A549 (cell line): ENCODE results near the gene POMC. TPM values are rescaled to one million over a fixed set of nuclear protein-coding genes. Genes with fewer than 3 reads are reported as not detected.
"Not testable (repeated sequence)": the region's sequence is repeated elsewhere in the genome, so short reads cannot be mapped to it uniquely, and the experiment has no call there.

Experiments used
- ATAC-seq, 2 experiments: fragments of 200-7000 bp in 1 of 2; fragments of >200 bp in 1 of 2; cut with Nextera tagmentation in 1 of 2; cut with Tn5 transposase in 1 of 2; 3 replicates each; pipeline versions ENCODE4 v1.8.0 to v1.9.1; 2018 to 2020; ENCODE audit warnings: mild to moderate bottlenecking in 1 of 2, moderate library complexity in 1 of 2
- CTCF ChIA-PET: fragments of 300-600 bp; sonication (Branson Sonifier 250); formaldehyde crosslinking; extraction: SDS; loops from one replicate; lab custom pipeline; 2021; ENCODE audit warnings: antibody characterized with exemption, inconsistent platforms; lab: Yijun Ruan, JAX
- POLR2A ChIA-PET: fragments of 350-600 bp; formaldehyde crosslinking; extraction: SDS; loops from one replicate; lab custom pipeline; 2021; ENCODE audit warnings: antibody characterized with exemption, inconsistent platforms; lab: Yijun Ruan, JAX
- DNase-seq, 2 experiments: peaks; one replicate each; pipeline versions ENCODE4 v3.0.0 to v3.0.0-alpha.2; 2011 to 2016; ENCODE audit warnings: low read depth in 1 of 2, low spot score in 1 of 2
- FAIRE-seq: peaks from 2 replicates; lab custom pipeline; 2011; peaks lifted over from hg19 to GRCh38; lab: Jason Lieb, UNC
- H3K27ac ChIP-seq, 2 experiments: fragments of >200 bp; sonication (Bioruptor Twin); formaldehyde crosslinking; 3 replicates each; pipeline ENCODE4 v1.5.1; 2016 to 2017
- H3K4me1 ChIP-seq: fragments of >200 bp; sonication (Bioruptor Twin); formaldehyde crosslinking; 3 replicates; pipeline ENCODE4 v1.6.1; 2016
- H3K4me2 ChIP-seq: fragments of >200 bp; sonication (Bioruptor Twin); formaldehyde crosslinking; 3 replicates; pipeline ENCODE4 v1.6.1; 2016
- H3K4me3 ChIP-seq: fragments of >200 bp; sonication (Bioruptor Twin); formaldehyde crosslinking; 3 replicates; pipeline ENCODE4 v1.5.1; 2016
- H3K9me3 ChIP-seq: fragments of >200 bp; sonication (Bioruptor Twin); formaldehyde crosslinking; 3 replicates; pipeline ENCODE4 v1.6.1; 2016
- BHLHE40 ChIP-seq: IDR thresholded peaks from 2 replicates; pipeline ENCODE4 v1.6.1; 2012; ENCODE audit warnings: low read depth, low read length, inconsistent platforms
- CBX8 ChIP-seq: fragments of 200-600 bp; sonication (generic); IDR thresholded peaks from 2 replicates; pipeline ENCODE4 v1.6.1; 2016
- CEBPB ChIP-seq, 2 experiments: fragments of >200 bp in 1 of 2; sonication (Bioruptor Twin) in 1 of 2; formaldehyde crosslinking in 1 of 2; IDR thresholded peaks; 2 replicates each; pipeline ENCODE4 v1.6.1; 2012 to 2016
- CHD2 ChIP-seq: fragments of 150-350 bp; IDR thresholded peaks from 2 replicates; pipeline ENCODE4 v1.6.1; 2014; ENCODE audit warnings: low read length; ENCODE audit not compliant: partially characterized antibody
- EP300 ChIP-seq, 2 experiments: fragments of >200 bp; sonication (Bioruptor Twin); formaldehyde crosslinking; IDR thresholded peaks; 2 replicates in 1 of 2; 3 replicates in 1 of 2; pipeline ENCODE4 v1.6.1; 2016 to 2017
- HES2 ChIP-seq: fragments of >200 bp; sonication (Bioruptor Twin); formaldehyde crosslinking; IDR thresholded peaks from 2 replicates; pipeline ENCODE4 v1.6.1; 2016
- HOXA7 ChIP-seq: fragments of 250-450 bp; sonication (Bioruptor Pico); IDR thresholded peaks from 2 replicates; pipeline ENCODE4 v1.5.0; 2020; ENCODE audit warnings: mild to moderate bottlenecking, moderate library complexity
- JUN ChIP-seq, 2 experiments: fragments of >200 bp; sonication (Bioruptor Twin); formaldehyde crosslinking; IDR thresholded peaks; 2 replicates in 1 of 2; 3 replicates in 1 of 2; pipeline ENCODE4 v1.6.1; 2016 to 2017
- KDM1A ChIP-seq: fragments of 200-600 bp; sonication (generic); IDR thresholded peaks from 2 replicates; pipeline ENCODE4 v1.6.1; 2016; ENCODE audit warnings: low read depth, mild to moderate bottlenecking
- MAX ChIP-seq: IDR thresholded peaks from 2 replicates; pipeline ENCODE4 v1.6.1; 2012
- NFE2L2 ChIP-seq: fragments of 150-350 bp; conservative IDR thresholded peaks from 2 replicates; pipeline ENCODE4 v1.6.1; 2014; ENCODE audit warnings: low read length
- PBX3 ChIP-seq: IDR thresholded peaks from 2 replicates; pipeline ENCODE4 v1.6.1; 2012
- POLR2A ChIP-seq: IDR thresholded peaks from 2 replicates; pipeline ENCODE4 v1.6.1; 2012; ENCODE audit warnings: mild to moderate bottlenecking, low read length
- POLR2AphosphoS2 ChIP-seq: conservative IDR thresholded peaks from 2 replicates; pipeline ENCODE4 v1.6.1; 2012; ENCODE audit warnings: low read length, improper control_type of control experiment, inconsistent platforms
- SMC3 ChIP-seq: fragments of >200 bp; sonication (Bioruptor Twin); formaldehyde crosslinking; IDR thresholded peaks from 3 replicates; pipeline ENCODE4 v1.6.1; 2018; ENCODE audit warnings: inconsistent platforms
- TFCP2L1 ChIP-seq: fragments of 250-450 bp; sonication (Bioruptor Pico); IDR thresholded peaks from 2 replicates; pipeline ENCODE4 v1.5.0; 2021; ENCODE audit warnings: mild to moderate bottlenecking
- WGBS: methylation state at CpG from one replicate; pipeline ENCODE4 v1.1.6; 2017; ENCODE audit errors: missing lambda C conversion rate; 5-methylcytosine and 5-hydroxymethylcytosine counted together
- polyA plus RNA-seq, 4 experiments: library from polyadenylated mRNA; depleted of rRNA in 3 of 4; stranded (reverse); fragments of >200 nt; fragmentation: RNase III in 1 of 4; extraction: RNeasy Plus Mini Kit Qiagen cat#74134 plus additional on column Dnase treatment in 1 of 4; gene quantifications; 2 replicates in 3 of 4; 3 replicates in 1 of 4; pipeline ENCODE4 v1.2.3, GENCODE V29; 2011 to 2017

Gene POMC
- polyA plus RNA-seq, 2 of the 4 experiments (the other 2 are of a cell fraction) = not detected

GRCh38 chr2:25213229-25213628 lies 44.8 kb upstream of the POMC start (continued):
- TF ChIP-seq PBX3 = no peak
- no peak for TF ChIP-seq POLR2AphosphoS2
- TF ChIP-seq, all 56 proteins: peak for 0

- WGBS = 91% methylated on average over 6 of the region's 6 CpGs
- H3K4me1 ChIP-seq, FAIRE-seq, H3K9me3 ChIP-seq, H3K4me2 ChIP-seq, ATAC-seq, DNase-seq, H3K4me3 ChIP-seq, POLR2A ChIA-PET, H3K27ac ChIP-seq: not testable (repeated sequence)
- CTCF ChIA-PET = interaction anchor here (0.6 to 9.5 kb wide), 4 partner anchors 15 to 1099 kb away, joined by 3 to 52 read pairs (median 4); no protein-coding TSS in a partner anchor
These were observed 42.5 kb upstream of the POMC start for GRCh38 chr2:25210923-25211322.

- no peak overlapping the region for H3K27ac ChIP-seq
- H3K4me1 ChIP-seq = no peaks in the 10 kb centered on the region
- ChIA-PET POLR2A (interaction anchor here (0.7 kb wide), 1 partner anchor 9 kb away, joined by 3 read pairs; no protein-coding TSS in a partner anchor), CTCF (interaction anchor here (1.7 to 9.5 kb wide), 4 partner anchors 11 to 232 kb away, joined by 6 to 52 read pairs (median 12); no protein-coding TSS in a partner anchor)
- ATAC-seq (no peak), DNase-seq (no peak), FAIRE-seq (no peak)
- H3K4me3 ChIP-seq = no peak overlapping the region
- no peak for TF ChIP-seq BHLHE40
- no peak for TF ChIP-seq POLR2A
- no peak for TF ChIP-seq CBX8
- no peak for TF ChIP-seq JUN (IDR thresholded peaks at IDR 0.05)
- TF ChIP-seq SMC3 = no peak
- TF ChIP-seq MAX = no peak
- no peak for TF ChIP-seq CHD2
- TF ChIP-seq KDM1A = no peak
- no peak for TF ChIP-seq NFE2L2
- TF ChIP-seq CEBPB (IDR thresholded peaks at IDR 0.05) = no peak
- no peak for TF ChIP-seq HES2
- no peak for TF ChIP-seq HOXA7 (CRISPR knock-in tag)
- H3K9me3 ChIP-seq = no peaks in the 10 kb centered on the region
- 77% methylated on average over 5 of the region's 5 CpGs for WGBS
- no peak overlapping the region for H3K4me2 ChIP-seq
These were observed 38.7 kb upstream of the POMC start for GRCh38 chr2:25207078-25207545.

GRCh38 chr2:25204190-25204838 lies 35.9 kb upstream of the POMC start:
- FAIRE-seq (no peak), ATAC-seq (no peak), DNase-seq (no peak)
- Histone ChIP-seq H3K9me3 (no peaks in the 10 kb centered on the region), H3K4me2 (no peak overlapping the region), H3K4me1 (no peaks in the 10 kb centered on the region), H3K27ac (no peak overlapping the region), H3K4me3 (no peak overlapping the region)
- POLR2A ChIA-PET = no interaction called here
- CTCF ChIA-PET = interaction anchor here (9.5 kb wide), 1 partner anchor 8 kb away, joined by 52 read pairs; no protein-coding TSS in a partner anchor
- WGBS = 73% methylated on average over 48 of the region's 59 CpGs
- no peak for TF ChIP-seq PBX3
- TF ChIP-seq EP300 (IDR thresholded peaks at IDR 0.05) = no peak
- no peak for TF ChIP-seq TFCP2L1 (CRISPR knock-in tag)
- no peak for TF ChIP-seq POLR2A
